Testis (tissue), 3 donors: Measurements from ENCODE around the gene LRRTM4. TPM values are rescaled to one million over a fixed set of nuclear protein-coding genes. Genes with fewer than 3 reads are reported as not detected.

Experiments used
- DNase-seq: peaks from one replicate; pipeline ENCODE4 v3.0.0-alpha.2; 2019
- H3K27ac ChIP-seq, 2 donors: fragments of 200-600 bp; sonication (generic); one replicate each; pipeline ENCODE4 v1.5.1; 2019
- H3K27me3 ChIP-seq: fragments of 200-600 bp; sonication (generic); one replicate; pipeline ENCODE4 v1.5.1; 2019
- H3K36me3 ChIP-seq: fragments of 200-600 bp; sonication (generic); one replicate; pipeline ENCODE4 v1.5.1; 2017; ENCODE audit warnings: low read depth; ENCODE audit errors: missing control alignments
- H3K4me1 ChIP-seq: fragments of 200-600 bp; sonication (generic); one replicate; pipeline ENCODE4 v1.5.1; 2019
- H3K4me3 ChIP-seq, 2 donors: fragments of 200-600 bp; sonication (generic); one replicate each; pipeline ENCODE4 v1.5.1; 2017 to 2019
- H3K9me3 ChIP-seq: fragments of 200-600 bp; sonication (generic); one replicate; pipeline ENCODE4 v1.5.1; 2017
- CTCF ChIP-seq, 3 experiments: fragments of 450-650 bp in 2 of 3; fragments of 200-600 bp in 1 of 3; sonication (generic) in 1 of 3; IDR thresholded peaks; one replicate each; pipeline ENCODE4 v1.5.1; 2016 to 2019; ENCODE audit warnings: antibody characterized with exemption in 3 of 3, mild to moderate bottlenecking in 2 of 3, moderate library complexity in 1 of 3
- POLR2A ChIP-seq: fragments of 450-650 bp; IDR thresholded peaks from one replicate; pipeline ENCODE4 v1.6.1; 2017; ENCODE audit warnings: antibody characterized with exemption, mild to moderate bottlenecking, moderate library complexity
- WGBS, 2 donors: methylation state at CpG; one replicate each; pipeline ENCODE4 v1.1.5; 2018; 5-methylcytosine and 5-hydroxymethylcytosine counted together
- intact Hi-C: fragments of 100-400 bp; cut with DNase I; formaldehyde crosslinking; loops from one replicate; pipeline ENCODE4 v1.15.1; 2023; ENCODE audit warnings: low total_unique reads
- polyA plus RNA-seq: library from polyadenylated mRNA; stranded (reverse); fragments of 350-450 nt; fragmentation: Illumina TruSeq; extraction: RNeasy Lipid Tissue Mini Kit (QIAGEN cat#74804); gene quantifications from one replicate; pipeline ENCODE4 v1.2.3, GENCODE V29; 2014; ENCODE audit warnings: low read depth, low replicate concordance; ENCODE audit not compliant: insufficient read depth
- total RNA-seq, 2 donors: library from RNA; depleted of rRNA; stranded (reverse); fragments of >200 nt; gene quantifications; one replicate each; pipeline ENCODE4 v1.2.3, GENCODE V29; 2016

The LRRTM4 gene
- total and polyA plus RNA-seq, 3 donors from 2014 or later, result 0.08 to 0.19 (median 0.13) TPM

GRCh38 chr2:77025714-77026113, 496.5 kb downstream of the LRRTM4 start:
- Histone ChIP-seq H3K27ac (no peak overlapping the region), H3K27me3 (no peaks in the 10 kb centered on the region), H3K4me1 (no peaks in the 10 kb centered on the region), H3K4me3 (no peak overlapping the region), H3K36me3 (no peaks in the 10 kb centered on the region), H3K9me3 (no peaks in the 10 kb centered on the region)
- TF ChIP-seq CTCF (IDR thresholded peaks at IDR 0.05), result no peak
- no peak for TF ChIP-seq POLR2A
- intact Hi-C loops, result no loop called here
- 79 to 82% methylated on average over 4 of the region's 4 CpGs for WGBS, 2 donors
- no peak for DNase-seq

- Histone ChIP-seq H3K4me3 (no peak overlapping the region), H3K27me3 (no peaks in the 10 kb centered on the region), H3K36me3 (no peaks in the 10 kb centered on the region), H3K4me1 (no peaks in the 10 kb centered on the region), H3K27ac (no peak overlapping the region), H3K9me3 (no peaks in the 10 kb centered on the region)
- intact Hi-C loops, result no loop called here
- WGBS, 2 donors, result 59 to 85% methylated on average over 3 of the region's 3 CpGs
- no peak for DNase-seq
- TF ChIP-seq POLR2A (no peak), CTCF (IDR thresholded peaks at IDR 0.05) (no peak)
These were observed 501.0 kb downstream of the LRRTM4 start for GRCh38 chr2:77021161-77021560.

- H3K4me3 ChIP-seq, result no peak overlapping the region
- no peak overlapping the region for H3K27ac ChIP-seq
- no peak for DNase-seq
- TF ChIP-seq POLR2A, result no peak
- no peak for TF ChIP-seq CTCF (IDR thresholded peaks at IDR 0.05)
- H3K36me3 ChIP-seq, result no peaks in the 10 kb centered on the region
- no peaks in the 10 kb centered on the region for H3K4me1 ChIP-seq
- intact Hi-C loops, result no loop called here
- no peaks in the 10 kb centered on the region for H3K9me3 ChIP-seq
- H3K27me3 ChIP-seq, result no peaks in the 10 kb centered on the region
- 91 to 95% methylated on average over 1 of the region's 1 CpG for WGBS, 2 donors
These were observed 504.0 kb downstream of the LRRTM4 start for GRCh38 chr2:77018219-77018618.

- no peak overlapping the region for H3K27ac ChIP-seq
- TF ChIP-seq POLR2A (no peak), CTCF (IDR thresholded peaks at IDR 0.05) (no peak)
- WGBS, 2 donors, result 82 to 90% methylated on average over 3 of the region's 3 CpGs
- no peaks in the 10 kb centered on the region for H3K36me3 ChIP-seq
- no peak for DNase-seq
- intact Hi-C loops, result no loop called here
- H3K4me3 ChIP-seq, result no peak overlapping the region
- H3K27me3 ChIP-seq, result no peaks in the 10 kb centered on the region
- H3K9me3 ChIP-seq, result no peaks in the 10 kb centered on the region
- H3K4me1 ChIP-seq, result no peaks in the 10 kb centered on the region
These were observed 504.8 kb downstream of the LRRTM4 start for GRCh38 chr2:77017355-77017745.

- Histone ChIP-seq H3K4me3 (no peak overlapping the region), H3K4me1 (no peaks in the 10 kb centered on the region), H3K27ac (no peak overlapping the region), H3K27me3 (no peaks in the 10 kb centered on the region), H3K9me3 (no peaks in the 10 kb centered on the region), H3K36me3 (no peaks in the 10 kb centered on the region)
- intact Hi-C loops, result no loop called here
- 58 to 65% methylated on average over 4 of the region's 4 CpGs for WGBS, 2 donors
- DNase-seq, result no peak
- TF ChIP-seq CTCF (IDR thresholded peaks at IDR 0.05) (no peak), POLR2A (no peak)
These were observed 505.5 kb downstream of the LRRTM4 start for GRCh38 chr2:77016443-77017354.
